ENCODE measurements around the gene CD70.

GRCh38 chr19:6602729-6603114 lies 11.8 kb upstream of the CD70 start:
- TF ChIP-seq POLR2A (IDR thresholded peaks at IDR 0.05) = no peak
- TF ChIP-seq, protein P1, sequence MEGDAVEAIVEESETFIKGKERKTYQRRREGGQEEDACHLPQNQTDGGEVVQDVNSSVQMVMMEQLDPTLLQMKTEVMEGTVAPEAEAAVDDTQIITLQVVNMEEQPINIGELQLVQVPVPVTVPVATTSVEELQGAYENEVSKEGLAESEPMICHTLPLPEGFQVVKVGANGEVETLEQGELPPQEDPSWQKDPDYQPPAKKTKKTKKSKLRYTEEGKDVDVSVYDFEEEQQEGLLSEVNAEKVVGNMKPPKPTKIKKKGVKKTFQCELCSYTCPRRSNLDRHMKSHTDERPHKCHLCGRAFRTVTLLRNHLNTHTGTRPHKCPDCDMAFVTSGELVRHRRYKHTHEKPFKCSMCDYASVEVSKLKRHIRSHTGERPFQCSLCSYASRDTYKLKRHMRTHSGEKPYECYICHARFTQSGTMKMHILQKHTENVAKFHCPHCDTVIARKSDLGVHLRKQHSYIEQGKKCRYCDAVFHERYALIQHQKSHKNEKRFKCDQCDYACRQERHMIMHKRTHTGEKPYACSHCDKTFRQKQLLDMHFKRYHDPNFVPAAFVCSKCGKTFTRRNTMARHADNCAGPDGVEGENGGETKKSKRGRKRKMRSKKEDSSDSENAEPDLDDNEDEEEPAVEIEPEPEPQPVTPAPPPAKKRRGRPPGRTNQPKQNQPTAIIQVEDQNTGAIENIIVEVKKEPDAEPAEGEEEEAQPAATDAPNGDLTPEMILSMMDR (IDR thresholded peaks at IDR 0.05) = no peak

Data from lower leg skin (tissue), 3 donors.